B cell (primary cell): ENCODE results near the gene MYO16. TPM values are rescaled to one million over a fixed set of nuclear protein-coding genes. Genes with fewer than 3 reads are reported as not detected.

ENCODE experiments used
- ATAC-seq: fragments of 200-7000 bp; cut with Tn5 transposase; one replicate; pipeline ENCODE4 v1.10.0; 2021; ENCODE audit warnings: low read depth, mild to moderate bottlenecking, moderate number of reproducible peaks, moderate library complexity
- CTCF ChIA-PET: fragments of 350-600 bp; sonication (Branson Sonifier 250); formaldehyde crosslinking; loops from one replicate; lab custom pipeline; 2021; ENCODE audit warnings: antibody characterized with exemption, inconsistent platforms; lab: Charles Lee
- POLR2A ChIA-PET: fragments of 350-600 bp; sonication (Branson Sonifier 250); formaldehyde crosslinking; loops from one replicate; lab custom pipeline; 2021; ENCODE audit warnings: antibody characterized with exemption; lab: Charles Lee
- DNase-seq: peaks from one replicate; pipeline ENCODE4 v3.0.0; 2013
- H2AFZ ChIP-seq: 2 replicates; pipeline ENCODE4 v1.6.1; 2012; ENCODE audit warnings: mild to moderate bottlenecking, low read depth, low read length; ENCODE audit not compliant: insufficient read depth, poor library complexity, severe bottlenecking
- H3K27ac ChIP-seq, 2 donors: 1 replicate in 1 of 2; 2 replicates in 1 of 2; pipeline ENCODE4 v1.5.1; 2012 to 2013; ENCODE audit warnings: low read length in 2 of 2, mild to moderate bottlenecking in 2 of 2, moderate library complexity in 1 of 2
- H3K27me3 ChIP-seq, 4 experiments: fragments of 200-600 bp in 1 of 4; sonication (generic) in 1 of 4; replicated peaks in 1 of 4; 1 replicate in 2 of 4; 2 replicates in 2 of 4; pipeline versions ENCODE4 v1.6.1 to v1.7.0; 2013 to 2016; ENCODE audit warnings: low read length in 3 of 4, mild to moderate bottlenecking in 2 of 4, mixed read lengths in 1 of 4, moderate library complexity in 1 of 4; ENCODE audit not compliant: insufficient read depth in 4 of 4, control insufficient read depth in 3 of 4; ENCODE audit errors: control extremely low read depth in 1 of 4
- H3K36me3 ChIP-seq, 2 experiments: replicated peaks in 1 of 2; 1 replicate in 1 of 2; 2 replicates in 1 of 2; pipeline versions ENCODE4 v1.6.1 to v1.7.1; 2013; ENCODE audit warnings: low read length in 1 of 2; ENCODE audit not compliant: insufficient read depth in 2 of 2, control insufficient read depth in 1 of 2; ENCODE audit errors: control extremely low read depth in 1 of 2, extremely low read depth in 1 of 2
- H3K4me1 ChIP-seq, 2 donors: fragments of 200-600 bp in 1 of 2; sonication (generic) in 1 of 2; 1 replicate in 1 of 2; 2 replicates in 1 of 2; pipeline versions ENCODE4 v1.5.1 to v1.6.1; 2013 to 2017; ENCODE audit warnings: low read length in 2 of 2; ENCODE audit not compliant: control insufficient read depth in 2 of 2, insufficient read depth in 2 of 2
- H3K4me2 ChIP-seq: replicated peaks from 2 replicates; pipeline ENCODE3; 2012; ENCODE audit warnings: mild to moderate bottlenecking, low read depth, low read length; ENCODE audit not compliant: poor library complexity, severe bottlenecking
- H3K4me3 ChIP-seq, 5 experiments: fragments of 200-600 bp in 1 of 5; sonication (generic) in 1 of 5; 1 replicate in 3 of 5; 2 replicates in 2 of 5; pipeline versions ENCODE4 v1.5.1 to v1.7.0; 2011 to 2016; ENCODE audit warnings: low read length in 4 of 5, mild to moderate bottlenecking in 4 of 5, low read depth in 2 of 5, control low read depth in 1 of 5, moderate library complexity in 1 of 5; ENCODE audit not compliant: insufficient read depth in 1 of 5; ENCODE audit errors: control extremely low read depth in 1 of 5, extremely low read depth in 1 of 5
- H3K79me2 ChIP-seq: fragments of 200-600 bp; sonication (generic); one replicate; pipeline ENCODE4 v1.6.0; 2016; ENCODE audit warnings: low read length; ENCODE audit not compliant: control insufficient read depth, insufficient read depth
- H3K9ac ChIP-seq: fragments of 200-600 bp; sonication (generic); 2 replicates; pipeline ENCODE4 v1.6.1; 2017; ENCODE audit warnings: mild to moderate bottlenecking, low read length, moderate library complexity
- H3K9me3 ChIP-seq, 3 donors: one replicate each; pipeline versions ENCODE4 v1.6.1 to v1.7.1; 2013; ENCODE audit warnings: low read length in 2 of 3; ENCODE audit not compliant: control insufficient read depth in 2 of 3, insufficient read depth in 1 of 3; ENCODE audit errors: control extremely low read depth in 1 of 3
- H4K20me1 ChIP-seq: 2 replicates; pipeline ENCODE4 v1.6.0; 2012; ENCODE audit warnings: mild to moderate bottlenecking, low read length; ENCODE audit not compliant: insufficient read depth, control insufficient read depth, poor library complexity, severe bottlenecking
- H3K27ac Mint-ChIP-seq: one replicate; pipeline ENCODE4 v1.8.0; 2021; ENCODE audit warnings: mixed read lengths
- H3K27me3 Mint-ChIP-seq: one replicate; pipeline ENCODE4 v1.8.0; 2021; ENCODE audit warnings: mixed read lengths
- H3K4me1 Mint-ChIP-seq: one replicate; pipeline ENCODE4 v1.8.0; 2021; ENCODE audit warnings: mixed read lengths
- H3K4me3 Mint-ChIP-seq: one replicate; pipeline ENCODE4 v1.8.0; 2021; ENCODE audit warnings: mixed read lengths
- H3K9me3 Mint-ChIP-seq: one replicate; pipeline ENCODE4 v1.8.0; 2022; ENCODE audit warnings: mixed read lengths; ENCODE audit not compliant: insufficient read depth
- CTCF ChIP-seq: fragments of 200-600 bp; IDR thresholded peaks from one replicate; pipeline ENCODE4 v1.8.0; 2022; ENCODE audit warnings: antibody characterized with exemption, mild to moderate bottlenecking
- EZH2 ChIP-seq: IDR thresholded peaks from 2 replicates; pipeline ENCODE4 v1.6.1; 2012; ENCODE audit warnings: borderline replicate concordance, low read depth, mild to moderate bottlenecking, moderate library complexity, low read length; ENCODE audit not compliant: insufficient read depth, poor library complexity, severe bottlenecking
- intact Hi-C: fragments of 100-400 bp; cut with micrococcal nuclease; formaldehyde crosslinking; loops from one replicate; pipeline ENCODE4 v1.10.0; 2022
- polyA plus RNA-seq: library from polyadenylated mRNA; depleted of rRNA; stranded (reverse); fragments of >200 nt; gene quantifications from 2 replicates; pipeline ENCODE4 v1.2.3, GENCODE V29; 2012
- total RNA-seq, 2 donors: library from RNA; stranded (reverse); fragments of 120-200 nt in 1 of 2; gene quantifications; 1 replicate in 1 of 2; 2 replicates in 1 of 2; pipeline versions ENCODE4 v1.2.3 to v1.2.4, GENCODE V29; 2013 to 2022

The MYO16 gene
- total and polyA plus RNA-seq, 2 donors (not counting 1 experiment from before 2014, with no cell fraction given): not detected

- Mint-ChIP-seq H3K9me3 (no peaks in the 10 kb centered on the region), H3K4me3 (no peak overlapping the region), H3K4me1 (no peaks in the 10 kb centered on the region), H3K27ac (no peak overlapping the region), H3K27me3 (peaks cover 19% of the 10 kb centered on the region)
- Histone ChIP-seq H3K27me3 (no peaks in the 10 kb centered on the region), H2AFZ (no peak overlapping the region), H3K4me2 (no peak overlapping the region), H3K79me2 (no peaks in the 10 kb centered on the region), H3K9ac (no peak overlapping the region), H4K20me1 (no peaks in the 10 kb centered on the region), H3K4me3 (no peak overlapping the region), H3K9me3 (no peaks in the 10 kb centered on the region), H3K4me1 (no peaks in the 10 kb centered on the region), H3K36me3 (no peaks in the 10 kb centered on the region), H3K27ac (no peak overlapping the region)
- DNase-seq (no peak), ATAC-seq (no peak)
- ChIA-PET CTCF (no interaction called here), POLR2A (no interaction called here)
- TF ChIP-seq EZH2 (no peak), CTCF (no peak)
- intact Hi-C loops: no loop called here
Observed at GRCh38 chr13:108958013-108958376, 328.6 kb downstream of the MYO16 start.

- Histone ChIP-seq H3K27ac (no peak overlapping the region), H3K36me3 (no peaks in the 10 kb centered on the region), H3K4me1 (no peaks in the 10 kb centered on the region), H2AFZ (no peak overlapping the region), H3K9ac (no peak overlapping the region), H3K4me3 (no peak overlapping the region), H3K79me2 (no peaks in the 10 kb centered on the region), H4K20me1 (no peaks in the 10 kb centered on the region), H3K27me3 (no peaks in the 10 kb centered on the region), H3K9me3 (no peaks in the 10 kb centered on the region), H3K4me2 (no peak overlapping the region)
- TF ChIP-seq CTCF: no peak
- TF ChIP-seq EZH2: no peak
- Mint-ChIP-seq H3K4me1 (no peaks in the 10 kb centered on the region), H3K4me3 (no peak overlapping the region), H3K27ac (no peak overlapping the region), H3K27me3 (peaks cover 19% of the 10 kb centered on the region), H3K9me3 (no peaks in the 10 kb centered on the region)
- DNase-seq: no peak
- POLR2A ChIA-PET: no interaction called here
- no peak for ATAC-seq
- intact Hi-C loops: no loop called here
- CTCF ChIA-PET: interaction anchor here (3.1 kb wide), 1 partner anchor 9 kb away, joined by 14 read pairs; no protein-coding TSS in a partner anchor
Observed at GRCh38 chr13:108959234-108959633, 329.8 kb downstream of the MYO16 start.
